ENCODE data around the gene H2BK1.

H2BK1 gene

GRCh38 chr7:151210087-151210854 lies at the start of gene H2BK1:
Gene H2BK1 (minus strand): TSS chr7:151210488. CDS start chr7:151210318, 170 bp downstream.
- no peak within 1 kb of the TSS for H3K4me3 ChIP-seq (ENCODE audit: low read depth, low read length)
- DNase-seq (ENCODE audit: low read depth): no peak
- TF ChIP-seq CTCF (conservative IDR thresholded peaks at IDR 0.05; ENCODE audit: low read depth, low read length): no peak

GRCh38 chr7:151257990-151258389 lies 47.7 kb upstream of the H2BK1 start:
- no peak for TF ChIP-seq CTCF (conservative IDR thresholded peaks at IDR 0.05; ENCODE audit: low read depth, low read length)
- DNase-seq (ENCODE audit: low read depth): no peak
- H3K4me3 ChIP-seq (ENCODE audit: low read depth, low read length): no peak overlapping the region

GRCh38 chr7:151256410-151257045 lies 46.2 kb upstream of the H2BK1 start:
- no peak overlapping the region for H3K4me3 ChIP-seq (ENCODE audit: low read depth, low read length)
- no peak for DNase-seq (ENCODE audit: low read depth)
- no peak for TF ChIP-seq CTCF (conservative IDR thresholded peaks at IDR 0.05; ENCODE audit: low read depth, low read length)

GRCh38 chr7:151255390-151255789 lies 45.1 kb upstream of the H2BK1 start:
- no peak overlapping the region for H3K4me3 ChIP-seq (ENCODE audit: low read depth, low read length)
- no peak for TF ChIP-seq CTCF (conservative IDR thresholded peaks at IDR 0.05; ENCODE audit: low read depth, low read length)
- DNase-seq (ENCODE audit: low read depth): no peak

GRCh38 chr7:151254851-151255250 lies 44.6 kb upstream of the H2BK1 start:
- no peak overlapping the region for H3K4me3 ChIP-seq (ENCODE audit: low read depth, low read length)
- TF ChIP-seq CTCF (conservative IDR thresholded peaks at IDR 0.05; ENCODE audit: low read depth, low read length): no peak
- no peak for DNase-seq (ENCODE audit: low read depth)

- no peak for TF ChIP-seq CTCF (conservative IDR thresholded peaks at IDR 0.05; ENCODE audit: low read depth, low read length)
- H3K4me3 ChIP-seq (ENCODE audit: low read depth, low read length): no peak overlapping the region
- DNase-seq (ENCODE audit: low read depth): no peak
Measured at GRCh38 chr7:151254316-151254715, 44.0 kb upstream of the H2BK1 start.
